Muscle layer of duodenum (tissue), 2 donors: ENCODE results near the gene KIAA0930.

Experiments
- H3K27ac ChIP-seq: one replicate; pipeline ENCODE4 v1.7.0; 2013; ENCODE audit warnings: mild to moderate bottlenecking, low read length
- H3K27me3 ChIP-seq: one replicate; pipeline ENCODE4 v1.7.0; 2013; ENCODE audit warnings: low read depth, mild to moderate bottlenecking, control low read depth, low read length
- H3K36me3 ChIP-seq, 2 donors: one replicate each; pipeline ENCODE4 v1.7.0; 2013; ENCODE audit warnings: low read length in 2 of 2, control low read depth in 1 of 2, mild to moderate bottlenecking in 1 of 2; ENCODE audit not compliant: insufficient read depth in 2 of 2, control insufficient read depth in 1 of 2
- H3K4me1 ChIP-seq, 2 donors: one replicate each; pipeline ENCODE4 v1.7.0; 2013; ENCODE audit warnings: low read length in 2 of 2, mild to moderate bottlenecking in 2 of 2, control low read depth in 1 of 2, moderate library complexity in 1 of 2; ENCODE audit not compliant: insufficient read depth in 2 of 2, control insufficient read depth in 1 of 2
- H3K4me3 ChIP-seq, 2 donors: one replicate each; pipeline ENCODE4 v1.7.0; 2013; ENCODE audit warnings: low read length in 2 of 2, low read depth in 1 of 2, mild to moderate bottlenecking in 1 of 2
- H3K9me3 ChIP-seq, 2 donors: one replicate each; pipeline ENCODE4 v1.7.0; 2013; ENCODE audit warnings: low read length in 2 of 2, control low read depth in 1 of 2, mild to moderate bottlenecking in 1 of 2; ENCODE audit not compliant: control insufficient read depth in 1 of 2
- donor health status: healthy.

KIAA0930 gene

DNA sequence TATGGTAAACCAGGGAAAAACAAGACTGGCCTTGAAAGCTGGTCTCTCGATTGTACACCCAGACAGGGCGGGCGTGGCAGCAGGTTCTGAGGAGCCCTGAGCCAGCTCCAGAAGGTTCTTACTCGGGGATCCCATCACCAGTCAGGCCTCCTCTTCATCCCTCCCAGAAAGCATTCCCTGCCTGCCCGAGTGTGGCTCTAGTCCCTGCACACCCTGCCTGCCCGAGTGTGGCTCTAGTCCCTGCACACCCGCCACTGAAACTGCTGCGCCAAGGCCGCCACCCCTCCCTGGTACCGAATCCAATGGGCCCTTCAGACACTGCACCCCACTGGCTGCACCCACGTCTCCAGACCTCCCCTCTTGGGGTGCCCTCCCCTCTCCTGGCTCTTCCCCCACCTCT lies 30.1 kb downstream of the KIAA0930 start:
- no peaks in the 10 kb centered on the region for H3K9me3 ChIP-seq
- H3K36me3 ChIP-seq, result no peaks in the 10 kb centered on the region
- no peak overlapping the region for H3K27ac ChIP-seq
- no peaks in the 10 kb centered on the region for H3K27me3 ChIP-seq
- H3K4me1 ChIP-seq, result peaks cover 8 to 32% of the 10 kb centered on the region in 2 donors
- no peak overlapping the region for H3K4me3 ChIP-seq

GRCh38 chr22:45210174-45210573 lies 30.5 kb downstream of the KIAA0930 start:
- H3K27ac ChIP-seq, result no peak overlapping the region
- H3K36me3 ChIP-seq, result peaks cover 0 to 3% of the 10 kb centered on the region in 2 donors
- peaks cover 8 to 32% of the 10 kb centered on the region in 2 donors for H3K4me1 ChIP-seq
- no peaks in the 10 kb centered on the region for H3K9me3 ChIP-seq
- no peaks in the 10 kb centered on the region for H3K27me3 ChIP-seq
- no peak overlapping the region for H3K4me3 ChIP-seq

DNA sequence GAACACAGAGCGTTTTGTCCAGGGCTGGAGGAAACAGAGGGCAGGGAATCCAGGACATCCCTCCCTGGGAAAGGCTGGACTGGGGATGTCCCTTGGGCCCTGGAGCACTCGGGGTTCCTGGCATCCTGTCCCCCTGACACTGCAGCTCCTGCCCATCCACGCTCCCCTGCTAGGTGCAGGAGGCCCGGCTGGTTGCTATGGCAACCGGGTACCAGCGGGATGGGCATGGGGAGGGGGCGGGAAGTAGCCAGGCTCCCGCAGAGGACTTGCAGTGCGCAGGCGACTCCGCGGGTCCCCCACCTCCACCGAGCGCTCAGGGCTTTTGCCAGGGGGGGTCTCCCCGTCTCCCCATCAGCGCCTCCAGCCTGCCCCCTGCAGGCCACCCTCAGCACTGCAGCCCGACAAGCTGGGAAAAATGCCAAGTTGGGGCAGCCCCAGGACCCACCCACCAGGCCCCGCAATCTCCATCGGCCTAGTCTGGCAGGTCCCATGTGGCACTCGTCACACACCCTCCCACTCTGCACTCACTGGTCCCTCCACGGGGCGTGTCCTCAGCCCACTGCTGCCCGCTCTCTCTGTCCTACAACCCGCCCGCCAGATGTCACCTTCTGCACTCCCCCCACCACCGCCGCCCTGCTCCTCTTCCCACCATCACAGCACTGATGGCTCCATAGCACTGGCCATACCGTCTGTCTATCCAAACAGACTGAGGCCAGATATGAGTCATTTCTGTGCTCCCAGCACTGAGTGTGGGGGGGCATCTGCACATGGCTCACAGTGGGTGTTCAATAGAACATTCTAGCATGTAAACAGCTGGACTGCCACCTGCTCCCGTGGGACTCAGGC lies 31.5 kb downstream of the KIAA0930 start:
- H3K27me3 ChIP-seq, result no peaks in the 10 kb centered on the region
- H3K4me3 ChIP-seq, result no peak overlapping the region
- H3K27ac ChIP-seq, result no peak overlapping the region
- no peaks in the 10 kb centered on the region for H3K9me3 ChIP-seq
- H3K36me3 ChIP-seq, result peaks cover 0 to 12% of the 10 kb centered on the region in 2 donors
- peaks cover 8 to 32% of the 10 kb centered on the region in 2 donors for H3K4me1 ChIP-seq

GRCh38 chr22:45208696-45208992 lies 32.0 kb downstream of the KIAA0930 start:
- H3K4me3 ChIP-seq, result no peak overlapping the region
- H3K9me3 ChIP-seq, result no peaks in the 10 kb centered on the region
- no peaks in the 10 kb centered on the region for H3K27me3 ChIP-seq
- H3K4me1 ChIP-seq, result peaks cover 8 to 31% of the 10 kb centered on the region in 2 donors
- H3K36me3 ChIP-seq, result peaks cover 0 to 15% of the 10 kb centered on the region in 2 donors
- no peak overlapping the region for H3K27ac ChIP-seq

- Histone ChIP-seq H3K9me3 (no peaks in the 10 kb centered on the region), H3K27me3 (no peaks in the 10 kb centered on the region), H3K4me1 (peaks cover 8 to 26% of the 10 kb centered on the region in 2 donors), H3K36me3 (peaks cover 0 to 20% of the 10 kb centered on the region in 2 donors), H3K27ac (no peak overlapping the region), H3K4me3 (no peak overlapping the region)
Measured at GRCh38 chr22:45207981-45208664, 32.6 kb downstream of the KIAA0930 start.

GRCh38 chr22:45207533-45207932 lies 33.2 kb downstream of the KIAA0930 start:
- H3K36me3 ChIP-seq, result peaks cover 0 to 26% of the 10 kb centered on the region in 2 donors
- H3K27ac ChIP-seq, result no peak overlapping the region
- no peak overlapping the region for H3K4me3 ChIP-seq
- H3K4me1 ChIP-seq, result peaks cover 8 to 20% of the 10 kb centered on the region in 2 donors
- no peaks in the 10 kb centered on the region for H3K27me3 ChIP-seq
- H3K9me3 ChIP-seq, result no peaks in the 10 kb centered on the region

DNA sequence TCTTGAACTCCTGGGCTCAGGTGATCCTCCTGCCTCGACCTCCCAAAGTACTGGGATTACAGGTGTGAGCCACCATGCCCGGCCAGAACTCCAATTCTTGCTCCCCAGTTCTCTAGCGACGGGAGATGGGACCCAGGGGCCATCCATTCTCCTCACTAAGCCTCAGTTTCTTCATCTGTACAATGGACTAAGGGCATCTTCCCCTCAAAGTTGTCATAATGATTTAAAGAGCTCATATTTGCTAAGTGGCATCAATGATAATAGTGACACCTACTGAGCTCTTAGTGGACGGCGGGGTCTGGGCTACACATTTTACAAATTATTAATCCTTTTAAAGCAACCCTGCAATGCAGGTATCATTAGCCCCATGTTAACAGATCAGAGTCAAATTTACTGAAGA lies 34.5 kb downstream of the KIAA0930 start:
- Histone ChIP-seq H3K4me3 (no peak overlapping the region), H3K36me3 (peaks cover 0 to 33% of the 10 kb centered on the region in 2 donors), H3K27ac (no peak overlapping the region), H3K9me3 (no peaks in the 10 kb centered on the region), H3K4me1 (peaks cover 0 to 21% of the 10 kb centered on the region in 2 donors), H3K27me3 (no peaks in the 10 kb centered on the region)

GRCh38 chr22:45205276-45205925 lies 35.3 kb downstream of the KIAA0930 start:
- peaks cover 4 to 36% of the 10 kb centered on the region in 2 donors for H3K36me3 ChIP-seq
- H3K4me1 ChIP-seq, result peaks cover 0 to 15% of the 10 kb centered on the region in 2 donors
- no peaks in the 10 kb centered on the region for H3K9me3 ChIP-seq
- no peak overlapping the region for H3K27ac ChIP-seq
- no peak overlapping the region for H3K4me3 ChIP-seq
- H3K27me3 ChIP-seq, result no peaks in the 10 kb centered on the region

GRCh38 chr22:45204819-45205218 lies 35.9 kb downstream of the KIAA0930 start:
- H3K4me3 ChIP-seq, result no peak overlapping the region
- H3K9me3 ChIP-seq, result no peaks in the 10 kb centered on the region
- H3K27me3 ChIP-seq, result no peaks in the 10 kb centered on the region
- H3K4me1 ChIP-seq, result peaks cover 0 to 15% of the 10 kb centered on the region in 2 donors
- H3K27ac ChIP-seq, result no peak overlapping the region
- H3K36me3 ChIP-seq, result peaks cover 5 to 38% of the 10 kb centered on the region in 2 donors

DNA sequence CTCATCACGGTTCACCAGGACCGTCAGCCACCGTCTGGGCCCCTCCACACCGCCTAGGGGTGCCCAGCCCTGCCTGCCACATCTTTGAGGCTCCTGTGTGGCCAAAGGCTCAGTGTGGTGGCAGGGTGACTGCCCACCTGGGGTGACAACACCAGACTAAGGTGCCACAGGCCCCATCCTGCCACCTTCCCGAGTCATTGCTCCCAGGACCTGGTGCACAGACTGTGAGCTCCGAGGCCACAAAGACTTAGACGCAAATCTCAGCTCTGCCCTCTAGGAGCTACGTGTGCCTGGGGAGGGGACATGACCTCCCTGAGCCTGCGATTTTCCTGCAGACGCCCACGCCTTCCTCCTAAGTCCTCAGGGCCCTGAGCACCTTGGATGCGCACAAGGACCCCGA lies 36.5 kb downstream of the KIAA0930 start:
- no peak overlapping the region for H3K27ac ChIP-seq
- H3K4me3 ChIP-seq, result no peak overlapping the region
- peaks cover 11 to 44% of the 10 kb centered on the region in 2 donors for H3K36me3 ChIP-seq
- H3K4me1 ChIP-seq, result peaks cover 0 to 11% of the 10 kb centered on the region in 2 donors
- H3K9me3 ChIP-seq, result no peaks in the 10 kb centered on the region
- H3K27me3 ChIP-seq, result no peaks in the 10 kb centered on the region
